NCI-H69 (cell line): ENCODE measurements around the gene ZNF831.

ENCODE experiments used
- DNase-seq: peaks from one replicate; lab custom pipeline; 2025; lab: John Stamatoyannopoulos, UW

Gene ZNF831

DNA sequence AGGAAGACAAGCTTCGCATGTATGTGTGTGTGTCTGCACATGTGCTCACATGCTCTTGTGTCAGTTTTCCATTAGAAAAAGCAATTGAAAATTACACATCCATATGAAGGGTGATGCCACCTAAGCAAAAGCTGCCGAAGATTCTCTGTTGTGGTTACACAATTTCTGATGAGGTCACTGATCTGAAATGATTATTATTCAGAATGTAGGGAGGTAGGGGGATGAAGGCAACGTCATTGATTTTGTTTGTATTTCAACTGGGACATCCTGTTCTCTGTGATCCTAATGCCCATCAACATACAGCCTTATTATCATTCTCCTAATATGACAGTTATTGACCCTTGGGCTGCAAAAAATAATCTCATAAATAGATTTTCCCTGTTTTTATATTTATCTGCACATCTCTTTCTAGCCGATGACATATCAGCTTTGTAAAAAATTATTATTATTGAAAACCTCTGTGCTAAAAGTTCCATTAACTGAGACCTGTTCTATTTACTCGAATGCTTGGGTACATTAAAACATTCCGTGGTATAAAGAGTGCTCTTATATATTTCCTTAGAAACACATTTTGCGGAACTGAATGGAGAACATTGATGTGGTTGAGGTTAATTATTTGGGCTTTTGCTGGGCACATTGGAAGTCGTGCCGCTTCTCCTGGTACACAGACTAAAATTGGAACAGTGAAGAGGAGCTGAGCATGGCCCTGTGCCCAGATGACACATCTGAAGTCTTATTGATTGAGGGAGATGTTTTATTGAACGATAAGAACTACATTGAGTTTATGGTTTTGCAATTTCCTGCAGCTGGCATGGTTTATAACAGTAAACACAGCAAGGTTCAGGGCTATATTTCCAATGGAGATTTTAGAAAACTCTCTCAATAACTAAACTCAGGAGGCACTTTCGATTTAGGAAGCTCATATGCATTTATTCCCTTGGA is 51.3 kb downstream of the ZNF831 start:
- no peak for DNase-seq

DNA sequence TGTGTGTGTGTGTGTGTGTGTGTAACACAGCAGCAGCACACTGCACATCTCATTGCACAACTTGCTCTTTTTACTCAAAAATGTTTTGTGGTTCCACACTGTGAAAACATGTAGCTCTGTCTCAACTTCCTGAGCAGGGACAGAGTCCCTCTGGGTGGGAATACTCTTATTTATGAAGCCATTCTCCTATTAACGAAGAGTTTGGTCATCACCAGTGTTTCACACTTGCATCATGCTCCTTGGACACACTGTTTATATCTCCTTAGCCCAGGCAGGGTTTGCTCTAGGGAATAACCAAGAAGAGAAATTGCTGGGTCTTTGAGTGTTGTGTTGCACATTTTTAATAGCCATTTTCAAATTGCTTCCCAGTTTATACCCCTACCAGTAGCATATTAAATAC is 53.6 kb downstream of the ZNF831 start:
- DNase-seq: no peak

DNA sequence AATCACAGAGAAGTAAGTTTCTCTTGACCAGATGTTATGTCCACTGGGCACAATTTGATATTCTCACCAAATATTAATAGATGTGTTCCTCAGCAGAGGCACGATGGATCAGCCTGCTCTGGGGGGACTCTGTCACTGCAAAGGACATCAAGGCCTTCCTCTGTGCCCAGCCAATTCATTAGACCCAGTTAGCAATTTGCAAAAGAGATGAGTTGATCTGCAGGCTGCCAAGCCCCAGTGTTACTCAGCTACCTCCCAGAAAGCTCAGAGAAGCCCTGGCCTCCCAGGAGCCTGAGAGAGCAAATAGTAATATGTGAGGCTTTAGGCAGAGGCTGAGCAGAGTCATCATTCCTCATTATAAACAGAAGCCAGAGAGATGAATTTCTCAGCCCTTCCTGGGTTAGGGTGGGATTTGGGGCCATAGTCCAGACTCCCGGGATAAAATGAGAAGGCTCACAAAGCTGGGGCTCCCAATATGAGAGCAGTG is 54.2 kb downstream of the ZNF831 start:
- peak; percentile 2 for DNase-seq

DNA sequence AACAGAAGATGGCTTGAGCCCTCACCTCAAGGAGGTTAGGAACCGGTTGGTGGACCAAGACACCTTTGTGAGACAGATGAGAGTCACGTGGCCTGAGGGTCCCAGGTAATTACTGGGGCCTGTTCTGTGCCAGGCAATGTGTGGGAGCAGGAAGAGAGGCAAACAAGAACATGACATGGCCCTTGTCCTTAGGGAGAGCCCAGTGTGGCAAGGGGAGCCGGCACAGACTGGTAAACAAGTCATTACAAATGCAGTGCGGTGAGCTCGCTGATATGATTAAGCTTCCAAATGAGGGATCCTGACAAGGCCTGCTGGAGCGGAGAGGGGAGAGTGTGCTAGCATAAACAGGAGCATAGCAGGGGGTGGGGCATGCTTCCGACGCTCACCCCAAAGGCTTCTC is 55.6 kb downstream of the ZNF831 start:
- no peak for DNase-seq

DNA sequence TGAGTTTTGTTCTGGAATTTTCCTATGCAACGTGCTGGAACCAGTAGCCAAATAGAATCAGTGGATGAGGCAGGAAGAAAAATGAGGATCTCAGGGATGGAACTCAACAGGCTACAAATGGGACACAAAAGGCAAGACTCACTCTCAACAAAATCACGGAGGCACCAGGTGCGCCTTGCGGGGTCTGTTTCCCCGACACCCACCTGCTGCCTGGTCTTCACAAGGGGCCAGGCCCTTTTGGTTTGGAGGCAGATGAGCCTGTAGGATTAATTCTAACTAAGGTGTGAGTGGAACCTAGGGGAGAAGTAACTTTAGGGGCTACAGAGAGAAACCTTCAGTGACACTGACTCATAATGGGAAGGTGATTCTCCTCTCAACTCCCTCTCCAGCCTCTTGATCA is 56.5 kb downstream of the ZNF831 start:
- no peak for DNase-seq

DNA sequence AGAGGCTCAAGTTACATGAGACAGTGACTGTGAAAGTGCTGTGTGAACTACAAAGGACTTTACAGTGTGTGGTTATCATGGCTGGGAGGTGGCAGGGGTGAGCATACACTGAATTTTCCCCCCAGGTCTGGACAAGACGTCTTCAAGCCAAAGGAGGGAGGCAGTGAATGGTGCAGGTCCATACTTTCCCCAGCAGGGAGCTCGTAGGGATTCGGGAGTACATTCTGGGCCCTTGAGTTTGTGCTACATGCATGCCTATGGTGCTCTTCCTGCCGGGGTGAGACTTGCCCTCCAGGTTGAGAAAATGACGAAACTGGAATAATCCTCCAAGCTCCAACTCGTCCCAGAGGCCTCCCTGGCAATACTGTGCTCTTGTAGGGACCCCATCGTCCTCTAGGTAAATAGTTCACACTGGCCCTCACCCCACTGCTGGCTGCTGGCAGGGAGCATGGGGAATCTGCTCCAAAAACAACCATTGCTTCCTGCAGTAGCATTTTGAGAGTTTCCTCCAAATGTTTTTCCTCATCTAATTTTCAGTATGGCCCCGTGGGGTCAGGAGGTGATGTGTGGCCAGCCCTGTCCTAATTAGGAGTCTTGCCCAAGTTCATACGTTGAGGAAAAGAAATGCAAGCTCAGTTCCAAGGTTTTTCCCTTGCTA is 57.6 kb downstream of the ZNF831 start:
- DNase-seq: peak; percentile 15

DNA sequence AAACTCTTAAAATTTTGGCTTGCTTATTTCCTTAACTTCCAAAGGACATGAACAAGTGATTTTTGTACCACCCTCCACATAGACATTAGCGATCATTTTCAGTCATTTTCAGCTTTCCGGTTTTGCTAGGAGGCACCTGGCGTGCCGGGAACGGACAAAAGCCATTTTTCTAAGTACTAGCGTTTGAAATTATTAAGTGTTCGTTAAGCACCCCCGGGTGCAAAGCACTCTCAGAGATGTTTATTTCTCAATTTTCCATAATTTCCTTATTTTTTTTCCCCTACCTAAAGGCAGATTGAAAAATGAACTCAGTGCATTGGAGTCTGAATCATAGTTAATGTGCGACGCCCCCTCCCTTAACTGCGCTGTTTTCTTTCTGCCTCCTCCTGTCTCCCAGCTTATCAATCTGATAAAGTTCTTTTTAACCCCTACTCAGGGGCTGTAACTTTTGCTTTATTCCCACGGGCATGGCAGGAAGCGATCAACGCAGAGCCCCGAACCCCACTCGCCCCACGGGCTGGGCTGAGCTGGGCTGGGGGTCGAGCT is 58.2 kb downstream of the ZNF831 start:
- peak; percentile 46 for DNase-seq

DNA sequence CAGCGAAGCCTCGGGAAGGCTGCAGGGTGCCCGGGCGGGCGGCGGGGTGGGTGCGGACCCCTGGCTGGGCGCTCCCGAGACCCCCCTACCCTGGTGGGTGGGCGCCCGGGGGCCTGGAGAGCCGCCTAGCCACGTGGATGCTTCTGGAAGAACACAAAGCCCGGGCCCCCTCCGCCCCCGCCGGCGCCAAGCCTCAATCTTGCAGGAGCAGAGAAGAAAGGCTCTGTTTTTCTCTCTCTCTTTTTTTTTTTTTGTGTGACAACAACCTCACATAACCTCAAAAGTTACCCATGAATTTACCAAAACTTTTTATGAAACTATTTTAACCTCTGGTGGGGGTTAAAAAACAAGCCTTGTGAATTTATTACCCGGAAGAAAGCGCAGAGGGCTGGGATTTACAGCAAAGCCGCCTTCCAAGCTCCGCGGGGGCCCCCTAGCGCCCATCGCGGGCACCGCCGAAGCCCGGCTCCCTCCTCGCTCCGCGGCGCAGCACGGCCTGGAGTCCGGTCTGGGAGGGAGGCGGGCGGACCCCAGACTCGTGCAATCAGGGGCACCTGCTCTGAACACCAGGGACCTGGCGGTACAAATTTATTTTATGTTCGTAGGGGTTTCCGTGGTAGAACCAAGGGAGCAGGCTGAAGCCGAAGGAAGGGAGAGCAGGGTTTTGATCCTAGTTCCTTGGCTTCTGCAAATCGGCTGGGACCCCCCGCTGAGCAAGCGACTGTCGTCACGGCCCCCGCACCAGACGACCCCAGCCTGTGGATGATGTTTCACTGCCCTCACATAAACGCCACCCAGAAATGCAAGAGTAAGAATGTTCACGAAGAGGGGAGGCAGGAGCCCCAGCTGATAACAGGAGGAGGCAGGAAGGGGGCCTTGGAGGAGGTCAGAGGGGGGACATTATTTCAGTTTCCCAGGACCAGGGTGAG is 58.9 kb downstream of the ZNF831 start:
- peak; percentile 87 for DNase-seq

DNA sequence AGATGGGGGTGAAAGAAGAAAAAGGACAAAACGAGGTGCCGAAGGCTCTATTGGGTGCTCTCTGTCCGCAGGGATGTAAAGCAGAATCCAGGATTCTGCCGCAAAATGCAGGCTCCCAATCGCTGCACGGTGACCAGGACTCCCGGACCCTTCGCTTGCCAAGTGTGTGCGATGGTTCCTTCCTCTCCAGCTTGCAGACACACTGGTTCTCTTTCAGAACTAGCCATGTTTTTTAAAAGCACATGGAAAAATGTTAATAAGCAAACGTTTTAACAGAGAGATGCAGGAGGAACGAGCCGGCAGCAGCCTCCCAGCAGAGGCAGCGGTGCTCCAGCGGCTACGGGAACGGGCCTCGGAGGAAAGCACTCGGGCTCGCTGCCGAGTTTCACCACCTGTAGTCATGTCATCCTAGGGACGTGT is 59.6 kb downstream of the ZNF831 start:
- DNase-seq: peak; percentile 62

DNA sequence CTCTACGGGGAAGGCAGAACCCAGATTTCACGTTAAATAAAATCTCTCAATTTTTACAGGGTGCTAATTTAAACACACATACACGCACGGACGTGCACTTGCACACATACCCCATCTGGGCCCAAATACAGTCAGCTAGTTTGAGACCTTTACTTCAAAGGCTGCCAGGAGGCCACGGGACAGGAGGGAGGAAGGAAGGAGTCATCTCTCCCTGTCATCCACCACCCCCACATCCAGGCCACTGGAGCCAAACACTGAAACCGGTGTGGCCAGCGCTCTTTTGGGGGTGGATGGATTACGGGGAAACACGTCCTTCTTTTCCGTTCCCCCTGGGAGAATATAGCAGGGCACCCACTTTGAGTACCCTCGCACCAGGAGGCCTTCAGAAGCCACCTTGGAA is 60.1 kb downstream of the ZNF831 start:
- no peak for DNase-seq

DNA sequence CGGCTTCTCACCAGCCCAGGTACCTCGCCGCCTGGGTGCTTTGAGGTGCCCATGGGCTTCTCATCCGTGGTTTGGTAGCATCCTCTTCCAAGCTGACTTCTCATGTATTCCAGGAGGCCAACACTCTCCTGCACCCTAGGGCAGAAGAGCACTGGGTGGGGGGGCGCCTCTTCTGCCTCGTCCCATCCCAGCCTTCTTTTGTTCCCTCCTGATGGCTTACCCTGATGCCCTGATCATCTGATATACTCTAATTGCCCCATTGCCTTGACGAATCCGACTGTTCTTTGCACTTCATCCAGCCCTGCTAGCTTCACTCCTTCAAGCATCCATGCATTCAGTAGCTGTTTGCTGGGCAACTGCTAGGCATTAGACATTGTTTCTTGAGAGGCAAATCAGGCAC is 60.6 kb downstream of the ZNF831 start:
- DNase-seq: no peak

DNA sequence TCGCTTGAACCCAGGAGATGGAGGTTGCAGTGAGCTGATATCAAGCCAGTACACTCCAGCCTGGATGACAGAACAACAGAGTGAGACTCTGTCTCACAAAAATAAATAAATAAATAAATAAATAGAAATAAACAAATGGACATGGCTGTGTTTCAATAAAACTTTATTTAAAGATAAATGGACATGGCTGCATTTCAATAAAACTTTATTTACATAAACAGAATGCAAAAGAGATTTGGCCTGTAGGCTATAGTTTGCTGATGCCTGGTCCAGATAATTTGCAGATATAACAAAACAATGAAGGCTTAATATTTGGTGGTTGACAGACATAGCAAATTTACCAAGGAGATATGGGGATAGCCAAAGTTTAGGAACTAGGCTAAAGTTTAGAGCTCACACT is 66.8 kb downstream of the ZNF831 start:
- DNase-seq: no peak

DNA sequence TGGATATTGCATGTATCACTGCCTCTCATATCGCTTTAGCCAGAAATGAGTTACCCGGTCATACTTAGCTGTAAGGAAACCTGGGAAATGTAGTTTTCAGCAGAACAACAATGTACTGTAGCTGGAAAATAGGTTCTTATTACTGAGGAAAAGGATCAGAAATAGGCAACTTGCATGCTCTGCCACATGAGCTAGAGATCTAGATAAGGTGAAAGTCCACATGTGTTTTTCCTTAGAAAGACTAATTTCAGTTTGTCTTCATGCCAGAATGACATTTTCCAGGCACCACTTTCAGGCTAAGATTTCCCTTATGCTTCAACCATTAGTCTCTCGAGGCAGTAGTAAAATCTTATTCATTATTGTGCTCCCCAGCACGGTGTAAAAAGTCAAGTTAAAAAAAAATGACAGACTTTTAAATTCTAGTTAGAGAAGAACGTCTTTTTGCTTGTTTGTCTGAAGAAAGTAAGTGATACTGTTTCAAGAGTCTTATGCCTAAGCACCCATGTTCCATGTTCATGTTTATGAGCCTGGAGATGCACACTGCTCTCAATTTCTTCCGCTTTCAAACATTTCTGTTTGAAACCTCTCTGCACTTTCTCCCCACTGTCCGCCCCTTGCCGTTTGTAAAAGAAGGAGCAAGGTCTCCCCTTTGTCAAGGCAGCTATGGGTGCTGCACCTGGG is 67.6 kb downstream of the ZNF831 start:
- DNase-seq: no peak

DNA sequence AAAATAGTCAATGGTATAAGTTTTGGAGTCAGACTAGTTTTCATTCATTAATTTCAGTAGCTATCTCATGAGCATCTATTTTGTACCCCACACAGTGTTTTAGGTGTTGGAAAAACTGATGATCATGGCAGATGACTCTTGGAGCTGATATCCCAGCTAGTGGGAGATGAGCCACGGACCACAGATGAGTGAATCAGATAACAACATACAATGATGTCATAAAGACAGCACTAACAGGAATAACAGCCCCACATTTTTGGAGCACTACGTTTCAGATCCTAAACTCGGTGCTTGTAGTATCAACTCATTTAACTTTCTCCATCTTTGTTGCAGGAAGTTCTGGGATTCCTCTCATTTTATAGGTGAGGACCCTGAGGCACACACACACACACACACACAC is 69.0 kb downstream of the ZNF831 start:
- DNase-seq: no peak

DNA sequence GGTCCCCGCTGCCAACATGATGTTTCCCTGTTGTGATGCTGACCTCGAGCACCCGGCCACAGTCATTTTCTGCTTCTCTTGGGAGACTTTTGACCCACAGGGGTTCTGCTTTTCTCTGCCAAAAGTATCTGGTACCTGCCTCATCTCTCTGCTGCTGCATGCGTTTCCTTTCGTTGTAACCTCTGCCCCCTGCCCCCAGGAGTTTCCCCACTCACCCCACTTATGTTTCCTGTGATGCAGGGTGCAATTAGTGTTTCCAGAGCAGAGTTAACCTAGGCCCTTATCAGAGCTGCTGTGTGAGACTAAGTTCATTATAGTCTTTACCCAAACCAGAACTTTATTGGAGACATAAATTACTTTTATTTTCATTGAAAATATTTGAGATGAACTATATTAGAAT is 71.6 kb downstream of the ZNF831 start:
- no peak for DNase-seq

DNA sequence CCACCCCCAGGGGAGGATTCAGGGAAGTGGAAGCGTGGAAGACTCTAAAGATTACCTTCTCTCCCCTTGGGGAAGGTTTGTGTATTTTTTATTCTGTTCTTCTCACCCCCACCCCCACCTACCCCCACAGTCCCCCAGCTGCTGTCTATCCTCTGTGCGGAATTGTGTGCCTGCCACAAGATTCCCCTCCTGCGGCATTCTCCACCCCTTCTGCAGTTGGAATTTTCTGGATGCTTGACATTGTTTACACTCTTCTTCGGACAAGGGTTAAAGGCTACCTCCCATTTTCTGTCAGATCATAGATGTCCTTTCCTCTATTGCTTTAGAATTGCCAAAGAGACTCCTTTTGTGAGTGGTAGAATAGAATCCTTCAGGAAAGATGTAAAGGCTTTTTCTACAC is 76.4 kb downstream of the ZNF831 start:
- no peak for DNase-seq

DNA sequence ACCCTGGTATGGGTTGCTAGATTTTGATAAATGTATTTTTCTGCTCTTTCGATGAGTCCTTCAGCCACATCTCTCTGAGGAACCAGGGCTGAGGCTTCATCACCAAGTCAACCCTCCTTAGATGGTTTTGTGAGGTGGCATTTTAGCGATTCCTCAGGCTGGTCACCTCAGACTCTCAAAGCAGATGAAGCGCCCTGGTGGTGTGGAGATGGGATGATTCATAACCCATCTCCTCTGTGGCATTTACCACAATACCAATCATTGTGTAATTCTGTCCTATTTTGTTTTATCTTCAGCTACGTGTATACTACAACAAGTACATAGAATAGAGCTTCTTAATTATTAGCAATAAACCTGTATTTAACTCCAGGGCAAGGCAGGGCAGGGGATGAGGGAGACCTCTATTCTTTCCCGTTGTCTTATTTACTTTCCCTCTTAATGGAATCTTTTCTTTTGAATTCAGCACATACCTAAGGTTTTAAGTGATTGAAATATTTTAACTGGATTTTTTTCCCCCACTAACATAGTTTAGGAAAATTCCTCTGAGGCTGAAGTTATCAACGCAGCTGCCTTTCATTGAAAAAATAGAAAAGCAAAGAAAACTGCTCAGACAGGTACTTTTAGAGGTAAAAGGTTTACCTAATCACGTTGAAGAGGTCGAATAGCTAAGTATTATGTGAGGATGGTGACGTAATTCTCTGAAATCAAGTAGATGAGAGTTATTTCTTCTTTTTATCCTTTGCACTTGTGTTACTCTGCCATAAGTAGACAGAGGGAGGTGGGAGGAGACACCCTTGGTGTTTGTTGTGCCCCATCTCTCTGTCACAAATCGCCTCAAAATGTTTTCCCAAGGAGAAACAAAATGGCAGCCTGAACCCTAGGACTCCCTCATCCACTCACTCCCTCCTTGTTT is 79.3 kb downstream of the ZNF831 start:
- DNase-seq: no peak

DNA sequence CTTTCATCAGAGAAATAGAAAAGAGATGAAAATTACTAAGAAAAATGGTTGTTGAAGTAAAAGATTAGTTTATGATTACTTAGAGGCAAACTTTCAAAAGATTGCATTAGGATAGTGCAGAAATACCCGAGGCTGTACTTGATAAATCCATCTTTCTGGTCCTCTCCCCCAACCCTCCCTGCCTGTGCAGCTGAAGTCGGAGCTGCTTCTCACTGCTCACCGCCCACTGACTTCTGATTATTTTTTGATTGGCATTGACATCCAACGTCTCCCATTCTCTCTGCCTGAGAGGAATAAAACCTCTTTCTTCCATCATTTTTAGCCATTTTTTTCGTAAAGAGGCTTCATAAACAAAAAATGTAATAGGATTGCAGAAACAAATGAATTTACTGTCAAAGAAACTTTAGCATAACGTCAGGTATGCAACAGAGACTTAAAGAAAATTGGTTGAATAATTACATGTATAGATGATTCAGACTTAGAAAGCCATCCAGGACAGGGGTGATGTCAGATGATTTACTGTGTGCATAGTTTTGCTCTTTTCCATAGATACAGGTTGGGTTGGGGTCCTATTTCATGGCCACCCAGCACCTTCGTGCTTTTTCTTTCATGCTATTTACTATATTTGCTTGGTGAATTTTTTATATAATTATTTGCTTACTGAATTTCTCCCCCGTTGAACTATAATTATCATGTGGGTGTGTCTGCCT is 83.2 kb downstream of the ZNF831 start:
- DNase-seq: peak; percentile 19
